ENCODE measurements around the gene TCP10L. TPM values are rescaled to one million over a fixed set of nuclear protein-coding genes. Genes with fewer than 3 reads are reported as not detected.
"Not testable (repeated sequence)": the region's sequence is repeated elsewhere in the genome, so short reads cannot be mapped to it uniquely, and the experiment has no call there.

The TCP10L gene
- total RNA-seq, 4 donors from 2014 or later: 0.14 to 0.79 TPM; not detected in 2

DNA sequence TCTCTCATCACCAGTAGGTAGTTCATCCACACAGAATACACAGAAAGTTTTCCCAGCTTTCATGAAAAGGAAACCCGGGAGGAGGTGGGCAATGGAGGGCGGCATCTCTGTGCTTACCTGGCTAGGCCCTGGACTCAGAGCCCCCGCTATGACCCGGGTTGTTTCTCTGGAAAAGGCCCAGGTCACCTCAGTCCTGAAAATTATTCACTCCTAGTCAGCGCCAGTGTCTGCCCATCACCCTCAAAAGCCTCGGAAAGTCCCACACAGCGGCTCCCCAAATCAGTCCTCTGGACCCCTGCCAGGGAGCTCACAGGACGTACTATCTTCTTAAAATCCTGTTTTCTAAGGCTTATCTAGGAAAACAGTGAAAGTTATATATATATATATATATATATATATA, 51.2 kb downstream of the TCP10L start:
- in situ Hi-C loops (cut with MboI; ENCODE audit: low pct_ligation_motif_present in 1 of 4, low pct_unique_long_range_greater_than_20kb in 1 of 4, low sequenced_read_pairs in 3 of 4) (no loop called here), intact Hi-C loops (cut with DNase I; ENCODE audit: low total_unique reads) (no loop called here)
- TF ChIP-seq EP300 (IDR thresholded peaks at IDR 0.05; ENCODE audit: low read depth) (no peak), POLR2AphosphoS5 (IDR thresholded peaks at IDR 0.05) (no peak), CTCF (IDR thresholded peaks at IDR 0.05) (no peak), POLR2A (IDR thresholded peaks at IDR 0.05) (no peak)
- Histone ChIP-seq H3K4me1 (no peaks in the 10 kb centered on the region), H3K9me3 (no peaks in the 10 kb centered on the region), H3K27ac (no peak overlapping the region), H3K4me3 (no peak overlapping the region), H3K27me3 (no peaks in the 10 kb centered on the region), H3K36me3 (no peaks in the 10 kb centered on the region)
- no peak for DNase-seq
- WGBS, 2 donors (ENCODE audit: low coverage in 1 of 2): 91% methylated on average over 8 of the region's 8 CpGs; no CpG with 5 or more reads in 1 of the 2 donors

- Histone ChIP-seq H3K9me3 (no peaks in the 10 kb centered on the region), H3K36me3 (no peaks in the 10 kb centered on the region), H3K4me3 (no peak overlapping the region), H3K27me3 (no peaks in the 10 kb centered on the region), H3K4me1 (no peaks in the 10 kb centered on the region), H3K27ac (no peak overlapping the region)
- intact Hi-C loops (cut with DNase I; ENCODE audit: low total_unique reads) (no loop called here), in situ Hi-C loops (cut with MboI; ENCODE audit: low pct_ligation_motif_present in 1 of 4, low pct_unique_long_range_greater_than_20kb in 1 of 4, low sequenced_read_pairs in 3 of 4) (no loop called here)
- WGBS, 2 donors (ENCODE audit: low coverage in 1 of 2): 98 to 100% methylated on average over 1 to 7 of the region's 7 CpGs
- DNase-seq: no peak
- TF ChIP-seq EP300 (IDR thresholded peaks at IDR 0.05; ENCODE audit: low read depth) (no peak), CTCF (IDR thresholded peaks at IDR 0.05) (no peak), POLR2AphosphoS5 (IDR thresholded peaks at IDR 0.05) (no peak), POLR2A (IDR thresholded peaks at IDR 0.05) (no peak)
These were observed 51.7 kb downstream of the TCP10L start for GRCh38 chr21:32533611-32534010.

DNA sequence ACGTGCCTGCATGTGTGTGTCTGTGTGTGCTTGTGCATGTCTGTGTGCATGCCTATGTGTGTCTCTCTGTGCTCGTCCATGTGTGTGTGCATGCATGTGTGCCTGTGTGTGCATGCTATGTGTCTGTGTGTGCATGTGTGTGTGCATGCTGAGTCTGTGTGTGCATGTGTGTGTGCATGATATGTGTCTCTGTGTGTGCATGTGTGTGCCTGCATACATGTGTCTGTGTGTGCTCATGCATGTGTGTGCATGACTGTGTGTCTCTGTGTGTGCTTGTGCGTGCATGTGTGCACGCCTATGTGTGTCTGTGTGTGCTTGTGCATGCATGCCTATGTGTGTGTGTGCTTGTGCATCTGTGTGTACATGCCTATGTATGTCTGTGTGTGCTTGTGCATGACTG, 52.3 kb downstream of the TCP10L start:
- WGBS, 2 donors (ENCODE audit: low coverage in 1 of 2): 87% methylated on average over 4 of the region's 4 CpGs; no CpG with 5 or more reads in 1 of the 2 donors

DNA sequence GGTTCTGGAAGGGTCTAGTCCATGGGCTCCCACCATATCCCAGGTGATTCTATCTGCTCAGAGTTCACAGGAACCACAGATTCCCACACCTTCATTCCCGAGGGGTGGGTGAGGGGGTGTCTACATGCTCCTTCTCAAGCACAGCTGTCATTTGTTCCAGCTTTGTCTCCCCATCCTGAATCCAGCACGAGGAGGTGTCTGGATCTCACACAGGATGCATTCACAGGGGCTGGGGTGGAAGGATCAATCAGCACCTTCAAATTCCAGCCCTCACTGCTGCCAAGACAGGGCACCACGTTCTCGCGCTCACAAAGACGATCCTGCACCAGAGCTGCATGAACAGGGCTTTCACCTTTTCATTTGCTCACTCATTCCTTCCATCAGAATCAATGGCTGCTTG, 52.7 kb downstream of the TCP10L start:
- 81 to 85% methylated on average over 6 of the region's 6 CpGs for WGBS, 2 donors (ENCODE audit: low coverage in 1 of 2)
- in situ Hi-C loops (cut with MboI; ENCODE audit: low pct_ligation_motif_present in 1 of 4, low pct_unique_long_range_greater_than_20kb in 1 of 4, low sequenced_read_pairs in 3 of 4): no loop called here
- no peak for TF ChIP-seq EP300 (IDR thresholded peaks at IDR 0.05; ENCODE audit: low read depth)
- no peak for TF ChIP-seq POLR2AphosphoS5 (IDR thresholded peaks at IDR 0.05)
- TF ChIP-seq CTCF (IDR thresholded peaks at IDR 0.05): no peak
- no peak for TF ChIP-seq POLR2A (IDR thresholded peaks at IDR 0.05)

More for the DNA sequence above, 52.3 kb downstream of the TCP10L start:
- TF ChIP-seq CTCF (IDR thresholded peaks at IDR 0.05): no peak
- TF ChIP-seq POLR2A (IDR thresholded peaks at IDR 0.05): no peak
- no peak for TF ChIP-seq EP300 (IDR thresholded peaks at IDR 0.05; ENCODE audit: low read depth)
- no peak for TF ChIP-seq POLR2AphosphoS5 (IDR thresholded peaks at IDR 0.05)
- Histone ChIP-seq H3K27ac (no peak overlapping the region), H3K4me3 (no peak overlapping the region), H3K27me3 (no peaks in the 10 kb centered on the region), H3K4me1 (no peaks in the 10 kb centered on the region), H3K9me3 (no peaks in the 10 kb centered on the region), H3K36me3 (no peaks in the 10 kb centered on the region)
- in situ Hi-C loops (cut with MboI; ENCODE audit: low pct_ligation_motif_present in 1 of 4, low pct_unique_long_range_greater_than_20kb in 1 of 4, low sequenced_read_pairs in 3 of 4): no loop called here
- no peak for DNase-seq
- intact Hi-C loops (cut with DNase I; ENCODE audit: low total_unique reads): no loop called here

DNA sequence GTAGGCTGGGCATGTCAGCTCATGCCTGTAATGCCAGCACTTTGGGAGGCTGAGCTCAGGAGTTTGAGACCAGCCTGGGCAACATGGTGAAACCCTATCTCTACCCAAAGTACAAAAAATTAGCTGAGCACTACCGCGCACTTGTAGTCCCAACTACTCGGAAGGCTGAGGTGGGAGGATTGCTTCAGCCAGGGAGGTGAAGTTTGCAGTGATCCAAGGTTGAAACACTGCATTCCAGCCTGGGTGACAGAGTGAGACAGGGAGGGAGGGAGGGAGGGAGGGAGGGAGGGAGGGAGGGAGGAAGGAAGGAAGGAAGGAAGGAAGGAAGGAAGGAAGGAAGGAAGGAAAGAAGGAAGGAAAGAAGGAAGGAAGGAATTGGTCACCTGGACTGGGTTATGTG, 53.8 kb downstream of the TCP10L start:
- H3K27me3 ChIP-seq; H3K27ac ChIP-seq; in situ Hi-C loops (cut with MboI; ENCODE audit: low pct_ligation_motif_present in 1 of 4, low pct_unique_long_range_greater_than_20kb in 1 of 4, low sequenced_read_pairs in 3 of 4); DNase-seq; H3K9me3 ChIP-seq; H3K36me3 ChIP-seq; intact Hi-C loops (cut with DNase I; ENCODE audit: low total_unique reads); H3K4me1 ChIP-seq; H3K4me3 ChIP-seq: not testable (repeated sequence)
- 95% methylated on average over 3 of the region's 3 CpGs; no CpG with 5 or more reads in 1 of the 2 donors for WGBS, 2 donors (ENCODE audit: low coverage in 1 of 2)

More for the DNA sequence above, 52.7 kb downstream of the TCP10L start:
- intact Hi-C loops (cut with DNase I; ENCODE audit: low total_unique reads): no loop called here
- Histone ChIP-seq H3K27me3 (no peaks in the 10 kb centered on the region), H3K4me3 (no peak overlapping the region), H3K27ac (no peak overlapping the region), H3K36me3 (no peaks in the 10 kb centered on the region), H3K9me3 (no peaks in the 10 kb centered on the region), H3K4me1 (no peaks in the 10 kb centered on the region)
- DNase-seq: no peak

DNA sequence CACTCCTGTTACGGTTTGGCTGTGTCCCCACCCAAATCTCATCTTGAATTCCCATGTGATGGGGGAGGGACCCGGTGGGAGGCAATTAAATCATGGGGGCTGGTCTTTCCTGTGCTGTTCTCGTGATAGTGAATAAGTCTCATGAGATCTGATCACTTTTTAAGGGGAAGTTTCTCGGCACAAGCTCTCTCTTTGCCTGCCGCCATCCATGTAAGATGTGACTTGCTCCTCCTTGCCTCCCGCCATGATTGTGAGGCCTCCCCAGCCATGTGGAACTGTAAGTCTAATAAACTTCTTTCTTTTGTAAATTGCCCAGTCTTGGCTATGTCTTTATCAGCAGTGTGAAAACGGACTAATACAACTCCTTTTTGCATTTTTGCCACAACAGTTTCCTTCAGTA, 54.5 kb downstream of the TCP10L start:
- in situ Hi-C loops (cut with MboI; ENCODE audit: low pct_ligation_motif_present in 1 of 4, low pct_unique_long_range_greater_than_20kb in 1 of 4, low sequenced_read_pairs in 3 of 4); intact Hi-C loops (cut with DNase I; ENCODE audit: low total_unique reads); H3K9me3 ChIP-seq; H3K27ac ChIP-seq; H3K4me1 ChIP-seq; DNase-seq; H3K27me3 ChIP-seq; H3K4me3 ChIP-seq; H3K36me3 ChIP-seq: not testable (repeated sequence)
- WGBS, 2 donors (ENCODE audit: low coverage in 1 of 2): 75 to 90% methylated on average over 3 to 7 of the region's 7 CpGs

Data from transverse colon (tissue), 4 donors.